B cell (primary cell): ENCODE results near the gene KCNG4. TPM values are rescaled to one million over a fixed set of nuclear protein-coding genes. Genes with fewer than 3 reads are reported as not detected.

Experiments
- ATAC-seq: fragments of 200-7000 bp; cut with Tn5 transposase; one replicate; pipeline ENCODE4 v1.10.0; 2021; ENCODE audit warnings: low read depth, mild to moderate bottlenecking, moderate number of reproducible peaks, moderate library complexity
- CTCF ChIA-PET: fragments of 350-600 bp; sonication (Branson Sonifier 250); formaldehyde crosslinking; loops from one replicate; lab custom pipeline; 2021; ENCODE audit warnings: antibody characterized with exemption, inconsistent platforms; lab: Charles Lee
- POLR2A ChIA-PET: fragments of 350-600 bp; sonication (Branson Sonifier 250); formaldehyde crosslinking; loops from one replicate; lab custom pipeline; 2021; ENCODE audit warnings: antibody characterized with exemption; lab: Charles Lee
- DNase-seq: peaks from one replicate; pipeline ENCODE4 v3.0.0; 2013
- H2AFZ ChIP-seq: 2 replicates; pipeline ENCODE4 v1.6.1; 2012; ENCODE audit warnings: mild to moderate bottlenecking, low read depth, low read length; ENCODE audit not compliant: insufficient read depth, poor library complexity, severe bottlenecking
- H3K27ac ChIP-seq, 2 donors: 1 replicate in 1 of 2; 2 replicates in 1 of 2; pipeline ENCODE4 v1.5.1; 2012 to 2013; ENCODE audit warnings: low read length in 2 of 2, mild to moderate bottlenecking in 2 of 2, moderate library complexity in 1 of 2
- H3K27me3 ChIP-seq, 4 experiments: fragments of 200-600 bp in 1 of 4; sonication (generic) in 1 of 4; replicated peaks in 1 of 4; 1 replicate in 2 of 4; 2 replicates in 2 of 4; pipeline versions ENCODE4 v1.6.1 to v1.7.0; 2013 to 2016; ENCODE audit warnings: low read length in 3 of 4, mild to moderate bottlenecking in 2 of 4, mixed read lengths in 1 of 4, moderate library complexity in 1 of 4; ENCODE audit not compliant: insufficient read depth in 4 of 4, control insufficient read depth in 3 of 4; ENCODE audit errors: control extremely low read depth in 1 of 4
- H3K36me3 ChIP-seq, 2 experiments: replicated peaks in 1 of 2; 1 replicate in 1 of 2; 2 replicates in 1 of 2; pipeline versions ENCODE4 v1.6.1 to v1.7.1; 2013; ENCODE audit warnings: low read length in 1 of 2; ENCODE audit not compliant: insufficient read depth in 2 of 2, control insufficient read depth in 1 of 2; ENCODE audit errors: control extremely low read depth in 1 of 2, extremely low read depth in 1 of 2
- H3K4me1 ChIP-seq, 2 donors: fragments of 200-600 bp in 1 of 2; sonication (generic) in 1 of 2; 1 replicate in 1 of 2; 2 replicates in 1 of 2; pipeline versions ENCODE4 v1.5.1 to v1.6.1; 2013 to 2017; ENCODE audit warnings: low read length in 2 of 2; ENCODE audit not compliant: control insufficient read depth in 2 of 2, insufficient read depth in 2 of 2
- H3K4me2 ChIP-seq: replicated peaks from 2 replicates; pipeline ENCODE3; 2012; ENCODE audit warnings: mild to moderate bottlenecking, low read depth, low read length; ENCODE audit not compliant: poor library complexity, severe bottlenecking
- H3K4me3 ChIP-seq, 5 experiments: fragments of 200-600 bp in 1 of 5; sonication (generic) in 1 of 5; 1 replicate in 3 of 5; 2 replicates in 2 of 5; pipeline versions ENCODE4 v1.5.1 to v1.7.0; 2011 to 2016; ENCODE audit warnings: low read length in 4 of 5, mild to moderate bottlenecking in 4 of 5, low read depth in 2 of 5, control low read depth in 1 of 5, moderate library complexity in 1 of 5; ENCODE audit not compliant: insufficient read depth in 1 of 5; ENCODE audit errors: control extremely low read depth in 1 of 5, extremely low read depth in 1 of 5
- H3K79me2 ChIP-seq: fragments of 200-600 bp; sonication (generic); one replicate; pipeline ENCODE4 v1.6.0; 2016; ENCODE audit warnings: low read length; ENCODE audit not compliant: control insufficient read depth, insufficient read depth
- H3K9ac ChIP-seq: fragments of 200-600 bp; sonication (generic); 2 replicates; pipeline ENCODE4 v1.6.1; 2017; ENCODE audit warnings: mild to moderate bottlenecking, low read length, moderate library complexity
- H3K9me3 ChIP-seq, 3 donors: one replicate each; pipeline versions ENCODE4 v1.6.1 to v1.7.1; 2013; ENCODE audit warnings: low read length in 2 of 3; ENCODE audit not compliant: control insufficient read depth in 2 of 3, insufficient read depth in 1 of 3; ENCODE audit errors: control extremely low read depth in 1 of 3
- H4K20me1 ChIP-seq: 2 replicates; pipeline ENCODE4 v1.6.0; 2012; ENCODE audit warnings: mild to moderate bottlenecking, low read length; ENCODE audit not compliant: insufficient read depth, control insufficient read depth, poor library complexity, severe bottlenecking
- H3K27ac Mint-ChIP-seq: one replicate; pipeline ENCODE4 v1.8.0; 2021; ENCODE audit warnings: mixed read lengths
- H3K27me3 Mint-ChIP-seq: one replicate; pipeline ENCODE4 v1.8.0; 2021; ENCODE audit warnings: mixed read lengths
- H3K4me1 Mint-ChIP-seq: one replicate; pipeline ENCODE4 v1.8.0; 2021; ENCODE audit warnings: mixed read lengths
- H3K4me3 Mint-ChIP-seq: one replicate; pipeline ENCODE4 v1.8.0; 2021; ENCODE audit warnings: mixed read lengths
- H3K9me3 Mint-ChIP-seq: one replicate; pipeline ENCODE4 v1.8.0; 2022; ENCODE audit warnings: mixed read lengths; ENCODE audit not compliant: insufficient read depth
- EZH2 ChIP-seq: IDR thresholded peaks from 2 replicates; pipeline ENCODE4 v1.6.1; 2012; ENCODE audit warnings: borderline replicate concordance, low read depth, mild to moderate bottlenecking, moderate library complexity, low read length; ENCODE audit not compliant: insufficient read depth, poor library complexity, severe bottlenecking
- WGBS: methylation state at CpG from one replicate; pipeline ENCODE4 v1.1.5; 2013; ENCODE audit warnings: missing lambda C conversion rate; ENCODE audit not compliant: insufficient coverage; 5-methylcytosine and 5-hydroxymethylcytosine counted together
- intact Hi-C: fragments of 100-400 bp; cut with micrococcal nuclease; formaldehyde crosslinking; loops from one replicate; pipeline ENCODE4 v1.10.0; 2022
- polyA plus RNA-seq: library from polyadenylated mRNA; depleted of rRNA; stranded (reverse); fragments of >200 nt; gene quantifications from 2 replicates; pipeline ENCODE4 v1.2.3, GENCODE V29; 2012
- total RNA-seq, 2 donors: library from RNA; stranded (reverse); fragments of 120-200 nt in 1 of 2; gene quantifications; 1 replicate in 1 of 2; 2 replicates in 1 of 2; pipeline versions ENCODE4 v1.2.3 to v1.2.4, GENCODE V29; 2013 to 2022
- TF ChIP-seq, protein P1 (sequence below): fragments of 200-600 bp; IDR thresholded peaks from one replicate; pipeline ENCODE4 v1.8.0; 2022; ENCODE audit warnings: antibody characterized with exemption, mild to moderate bottlenecking

Gene KCNG4
- total and polyA plus RNA-seq, 2 donors (not counting 1 experiment from before 2014, with no cell fraction given): not detected

DNA sequence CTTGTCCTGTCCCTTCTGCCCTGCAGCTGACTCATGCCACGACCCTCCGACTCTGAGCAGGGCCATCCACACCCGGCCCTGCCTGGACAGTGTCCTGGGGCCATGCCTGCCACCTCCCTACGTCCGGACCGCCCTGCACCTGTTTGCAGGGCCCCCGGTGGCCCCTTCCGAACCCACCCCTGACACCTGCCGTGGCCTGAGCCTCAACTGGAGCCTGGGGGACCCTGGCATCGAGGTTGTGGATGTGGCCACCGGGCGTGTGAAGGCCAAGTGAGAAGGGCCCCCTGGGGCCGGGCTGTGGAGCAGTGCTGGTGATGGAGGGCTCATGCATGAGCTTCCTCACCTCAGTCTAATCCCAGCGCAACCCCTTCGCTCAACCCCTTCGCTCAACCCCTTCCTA lies 43.7 kb downstream of the KCNG4 start:
- intact Hi-C loops: no loop called here
- Histone ChIP-seq H3K9me3 (no peaks in the 10 kb centered on the region), H3K4me1 (peaks cover 12 to 13% of the 10 kb centered on the region in 2 donors), H3K36me3 (no peaks in the 10 kb centered on the region), H3K4me3 (no peak overlapping the region), H4K20me1 (no peaks in the 10 kb centered on the region), H3K27ac (no peak overlapping the region), H3K79me2 (no peaks in the 10 kb centered on the region), H3K27me3 (peaks cover 0 to 4% (median 0%) of the 10 kb centered on the region in 4 experiments), H3K9ac (no peak overlapping the region), H2AFZ (no peak overlapping the region), H3K4me2 (no peak overlapping the region)
- TF ChIP-seq, protein P1, sequence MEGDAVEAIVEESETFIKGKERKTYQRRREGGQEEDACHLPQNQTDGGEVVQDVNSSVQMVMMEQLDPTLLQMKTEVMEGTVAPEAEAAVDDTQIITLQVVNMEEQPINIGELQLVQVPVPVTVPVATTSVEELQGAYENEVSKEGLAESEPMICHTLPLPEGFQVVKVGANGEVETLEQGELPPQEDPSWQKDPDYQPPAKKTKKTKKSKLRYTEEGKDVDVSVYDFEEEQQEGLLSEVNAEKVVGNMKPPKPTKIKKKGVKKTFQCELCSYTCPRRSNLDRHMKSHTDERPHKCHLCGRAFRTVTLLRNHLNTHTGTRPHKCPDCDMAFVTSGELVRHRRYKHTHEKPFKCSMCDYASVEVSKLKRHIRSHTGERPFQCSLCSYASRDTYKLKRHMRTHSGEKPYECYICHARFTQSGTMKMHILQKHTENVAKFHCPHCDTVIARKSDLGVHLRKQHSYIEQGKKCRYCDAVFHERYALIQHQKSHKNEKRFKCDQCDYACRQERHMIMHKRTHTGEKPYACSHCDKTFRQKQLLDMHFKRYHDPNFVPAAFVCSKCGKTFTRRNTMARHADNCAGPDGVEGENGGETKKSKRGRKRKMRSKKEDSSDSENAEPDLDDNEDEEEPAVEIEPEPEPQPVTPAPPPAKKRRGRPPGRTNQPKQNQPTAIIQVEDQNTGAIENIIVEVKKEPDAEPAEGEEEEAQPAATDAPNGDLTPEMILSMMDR: no peak
- no peak for TF ChIP-seq EZH2
- ATAC-seq (no peak), DNase-seq (peak; percentile 9)
- no peak overlapping the region for H3K27ac Mint-ChIP-seq
- H3K4me1 Mint-ChIP-seq: peaks cover 14% of the 10 kb centered on the region
- WGBS: 95% methylated on average over 12 of the region's 16 CpGs
- H3K27me3 Mint-ChIP-seq: peaks cover 3% of the 10 kb centered on the region
- ChIA-PET POLR2A (no interaction called here), CTCF (interaction anchor here (1.0 to 1.6 kb wide), 2 partner anchors 9 to 14 kb away, joined by 3 to 4 read pairs; partner anchors contain the start of gene TAF1C)
- H3K4me3 Mint-ChIP-seq: no peak overlapping the region
- H3K9me3 Mint-ChIP-seq: no peaks in the 10 kb centered on the region

GRCh38 chr16:84195201-84196093 lies 44.4 kb downstream of the KCNG4 start:
- CTCF ChIA-PET: interaction anchor here (0.7 to 1.0 kb wide), 2 partner anchors 8 to 311 kb away, joined by 3 to 4 read pairs; partner anchors contain the start of gene TAF1C
- peak; percentile 14 for DNase-seq

More at GRCh38 chr16:84195201-84196093, 44.4 kb downstream of the KCNG4 start:
- peaks cover 0 to 4% (median 0%) of the 10 kb centered on the region in 4 experiments for H3K27me3 ChIP-seq
- no peak overlapping the region for H3K4me3 Mint-ChIP-seq
- no peak overlapping the region for H2AFZ ChIP-seq
- peaks cover 3% of the 10 kb centered on the region for H3K27me3 Mint-ChIP-seq
- peak overlapping the region; percentile 75 for H3K4me2 ChIP-seq
- no peak overlapping the region for H3K4me3 ChIP-seq
- H3K9me3 Mint-ChIP-seq: no peaks in the 10 kb centered on the region
- no peaks in the 10 kb centered on the region for H3K9me3 ChIP-seq
- no peak overlapping the region for H3K27ac Mint-ChIP-seq
- H3K36me3 ChIP-seq: no peaks in the 10 kb centered on the region
- H3K4me1 ChIP-seq: peaks cover 12 to 13% of the 10 kb centered on the region in 2 donors
- TF ChIP-seq, protein P1: no peak
- no peak for TF ChIP-seq EZH2
- peaks cover 14% of the 10 kb centered on the region for H3K4me1 Mint-ChIP-seq
- H4K20me1 ChIP-seq: no peaks in the 10 kb centered on the region
- POLR2A ChIA-PET: no interaction called here
- no peak overlapping the region for H3K27ac ChIP-seq
- no peak for ATAC-seq
- 88% methylated on average over 29 of the region's 38 CpGs for WGBS
- intact Hi-C loops: no loop called here
- H3K79me2 ChIP-seq: no peaks in the 10 kb centered on the region
- H3K9ac ChIP-seq: no peak overlapping the region
